ENCODE measurements around the gene KCTD18.

KCTD18 gene

DNA sequence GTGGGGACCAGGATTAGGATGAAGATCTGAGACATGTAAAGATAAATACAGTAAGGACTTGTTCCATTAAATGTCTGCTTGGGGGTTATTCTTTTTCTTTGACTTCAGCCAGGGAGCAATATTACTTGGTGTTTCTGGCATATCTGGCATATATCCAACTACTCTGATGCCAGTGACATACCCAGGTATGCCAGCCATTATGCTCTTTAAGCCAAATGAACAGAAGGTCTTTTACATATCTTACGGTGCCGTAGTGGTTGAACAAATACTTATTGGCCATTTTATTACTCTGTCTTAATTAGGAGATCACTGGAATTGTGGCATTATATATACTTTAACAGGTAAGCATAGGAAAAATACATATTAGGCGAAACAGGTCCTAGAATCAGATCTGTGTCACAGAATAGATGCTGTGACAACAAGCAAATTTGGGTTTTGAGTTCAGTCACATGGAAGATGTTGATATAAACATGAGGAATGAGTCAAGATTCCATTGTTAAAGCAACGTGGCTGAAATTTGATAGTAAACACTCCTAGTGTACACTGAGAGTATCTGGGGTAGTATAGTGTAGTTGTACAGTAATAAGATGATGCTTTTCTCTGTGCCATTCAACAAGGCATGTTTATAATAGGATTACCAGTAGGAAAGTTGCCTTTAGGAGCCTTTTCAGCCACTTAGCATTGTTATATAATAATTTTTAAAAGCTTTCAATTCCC lies 62.6 kb downstream of the KCTD18 start:
- Mint-ChIP-seq H3K27ac (no peak overlapping the region), H3K4me1 (no peaks in the 10 kb centered on the region), H3K27me3 (ENCODE audit: low read depth, poor library complexity) (peaks cover 4% of the 10 kb centered on the region), H3K36me3 (ENCODE audit: low read depth) (peaks cover 20% of the 10 kb centered on the region), H3K9me3 (no peaks in the 10 kb centered on the region), H3K4me3 (no peak overlapping the region)
- TF ChIP-seq, protein P1, sequence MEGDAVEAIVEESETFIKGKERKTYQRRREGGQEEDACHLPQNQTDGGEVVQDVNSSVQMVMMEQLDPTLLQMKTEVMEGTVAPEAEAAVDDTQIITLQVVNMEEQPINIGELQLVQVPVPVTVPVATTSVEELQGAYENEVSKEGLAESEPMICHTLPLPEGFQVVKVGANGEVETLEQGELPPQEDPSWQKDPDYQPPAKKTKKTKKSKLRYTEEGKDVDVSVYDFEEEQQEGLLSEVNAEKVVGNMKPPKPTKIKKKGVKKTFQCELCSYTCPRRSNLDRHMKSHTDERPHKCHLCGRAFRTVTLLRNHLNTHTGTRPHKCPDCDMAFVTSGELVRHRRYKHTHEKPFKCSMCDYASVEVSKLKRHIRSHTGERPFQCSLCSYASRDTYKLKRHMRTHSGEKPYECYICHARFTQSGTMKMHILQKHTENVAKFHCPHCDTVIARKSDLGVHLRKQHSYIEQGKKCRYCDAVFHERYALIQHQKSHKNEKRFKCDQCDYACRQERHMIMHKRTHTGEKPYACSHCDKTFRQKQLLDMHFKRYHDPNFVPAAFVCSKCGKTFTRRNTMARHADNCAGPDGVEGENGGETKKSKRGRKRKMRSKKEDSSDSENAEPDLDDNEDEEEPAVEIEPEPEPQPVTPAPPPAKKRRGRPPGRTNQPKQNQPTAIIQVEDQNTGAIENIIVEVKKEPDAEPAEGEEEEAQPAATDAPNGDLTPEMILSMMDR (IDR thresholded peaks at IDR 0.05): no peak
- no peak for DNase-seq

DNA sequence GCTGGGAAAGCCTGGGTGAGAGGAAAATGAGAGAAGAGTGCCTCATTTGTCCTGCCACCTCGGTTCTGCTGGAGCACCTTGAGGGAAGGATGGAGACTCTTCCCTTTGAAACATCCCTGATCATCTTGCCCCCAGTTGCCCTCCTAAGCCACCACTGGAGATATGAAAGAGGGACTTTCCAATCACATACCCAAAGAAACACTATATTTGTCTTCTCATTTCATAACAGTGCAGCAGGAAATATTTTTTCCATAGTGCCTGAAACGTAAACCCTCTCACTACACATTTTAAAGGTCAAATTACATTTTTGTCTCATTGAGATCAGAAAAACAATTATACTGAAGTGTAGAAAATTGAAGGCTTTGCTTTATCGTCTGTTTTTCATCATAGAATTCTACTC lies 63.3 kb downstream of the KCTD18 start:
- peaks cover 4% of the 10 kb centered on the region for H3K27me3 Mint-ChIP-seq (ENCODE audit: low read depth, poor library complexity)
- DNase-seq: no peak
- H3K27ac Mint-ChIP-seq: no peak overlapping the region
- TF ChIP-seq, protein P1 (IDR thresholded peaks at IDR 0.05): no peak
- H3K4me3 Mint-ChIP-seq: no peak overlapping the region
- peaks cover 21% of the 10 kb centered on the region for H3K36me3 Mint-ChIP-seq (ENCODE audit: low read depth)
- no peaks in the 10 kb centered on the region for H3K4me1 Mint-ChIP-seq
- no peaks in the 10 kb centered on the region for H3K9me3 Mint-ChIP-seq

DNA sequence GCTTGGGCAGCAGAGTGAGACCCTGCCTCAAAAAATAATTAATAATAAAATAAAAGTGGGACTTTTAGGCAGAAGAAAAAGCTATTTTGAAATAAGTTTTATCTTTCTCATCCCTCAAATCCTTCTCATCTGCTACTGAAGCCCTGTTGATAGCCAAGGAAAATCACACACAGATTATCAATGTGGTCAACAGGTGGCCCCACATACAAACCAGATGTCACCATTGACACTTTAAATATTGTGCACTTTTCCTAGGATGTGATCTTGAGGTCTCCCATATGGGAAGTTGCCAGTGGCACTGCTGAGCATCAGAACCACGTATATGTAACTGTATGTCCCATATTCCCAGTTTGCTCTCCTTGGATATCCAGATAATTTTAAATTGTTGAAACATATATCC lies 64.6 kb downstream of the KCTD18 start:
- DNase-seq: no peak
- TF ChIP-seq, protein P1 (IDR thresholded peaks at IDR 0.05): no peak
- Mint-ChIP-seq H3K9me3 (no peaks in the 10 kb centered on the region), H3K27me3 (ENCODE audit: low read depth, poor library complexity) (peaks cover 1% of the 10 kb centered on the region), H3K36me3 (ENCODE audit: low read depth) (peaks cover 20% of the 10 kb centered on the region), H3K4me1 (no peaks in the 10 kb centered on the region), H3K27ac (no peak overlapping the region), H3K4me3 (no peak overlapping the region)

DNA sequence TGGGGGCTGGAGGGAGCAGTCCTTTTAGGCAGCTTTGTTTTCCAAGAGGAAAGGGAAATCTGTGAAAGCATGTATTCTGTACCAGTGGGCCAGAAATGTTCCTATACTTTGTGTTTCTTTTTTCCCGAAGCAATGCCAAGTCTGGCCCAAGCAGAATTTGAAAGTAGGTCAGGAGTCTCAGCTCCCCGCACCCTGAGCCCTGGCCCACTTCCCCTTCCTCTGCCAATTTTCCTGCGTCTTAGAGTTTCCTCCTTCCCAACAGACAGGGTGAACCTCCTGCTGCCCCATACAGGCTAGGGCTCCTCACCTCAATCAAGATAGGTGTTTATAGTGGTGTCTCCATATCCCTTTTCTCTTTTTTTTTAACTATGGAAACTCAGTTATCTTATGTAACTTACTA lies 65.3 kb downstream of the KCTD18 start:
- peaks cover 26% of the 10 kb centered on the region for H3K36me3 Mint-ChIP-seq (ENCODE audit: low read depth)

DNA sequence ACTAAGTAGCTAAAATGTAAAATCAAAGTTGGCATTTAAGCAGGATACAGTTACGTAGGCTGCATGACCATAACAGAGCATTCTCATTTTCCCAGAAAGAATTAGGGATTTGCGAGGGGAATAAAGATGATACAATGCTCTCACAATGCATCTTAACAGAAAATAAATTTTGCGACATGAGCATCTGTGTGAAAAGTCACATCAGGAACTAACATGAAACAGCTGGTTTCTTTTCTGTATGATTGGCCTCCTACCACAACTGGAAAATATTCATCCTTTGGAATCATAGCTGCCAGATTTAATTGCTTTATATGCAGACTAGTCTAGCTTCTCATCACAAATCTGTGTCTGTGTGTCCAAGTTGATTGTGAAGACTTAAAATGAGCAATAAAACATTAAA lies 66.0 kb downstream of the KCTD18 start:
- H3K4me1 Mint-ChIP-seq: no peaks in the 10 kb centered on the region
- H3K4me3 Mint-ChIP-seq: no peak overlapping the region
- H3K27ac Mint-ChIP-seq: no peak overlapping the region
- no peaks in the 10 kb centered on the region for H3K27me3 Mint-ChIP-seq (ENCODE audit: low read depth, poor library complexity)
- no peak for DNase-seq
- TF ChIP-seq, protein P1 (IDR thresholded peaks at IDR 0.05): no peak
- H3K9me3 Mint-ChIP-seq: no peaks in the 10 kb centered on the region
- peaks cover 26% of the 10 kb centered on the region for H3K36me3 Mint-ChIP-seq (ENCODE audit: low read depth)

More for the DNA sequence above, 65.3 kb downstream of the KCTD18 start:
- Mint-ChIP-seq H3K9me3 (no peaks in the 10 kb centered on the region), H3K4me1 (no peaks in the 10 kb centered on the region), H3K27me3 (ENCODE audit: low read depth, poor library complexity) (no peaks in the 10 kb centered on the region), H3K4me3 (no peak overlapping the region), H3K27ac (no peak overlapping the region)
- TF ChIP-seq, protein P1 (IDR thresholded peaks at IDR 0.05): no peak
- no peak for DNase-seq

DNA sequence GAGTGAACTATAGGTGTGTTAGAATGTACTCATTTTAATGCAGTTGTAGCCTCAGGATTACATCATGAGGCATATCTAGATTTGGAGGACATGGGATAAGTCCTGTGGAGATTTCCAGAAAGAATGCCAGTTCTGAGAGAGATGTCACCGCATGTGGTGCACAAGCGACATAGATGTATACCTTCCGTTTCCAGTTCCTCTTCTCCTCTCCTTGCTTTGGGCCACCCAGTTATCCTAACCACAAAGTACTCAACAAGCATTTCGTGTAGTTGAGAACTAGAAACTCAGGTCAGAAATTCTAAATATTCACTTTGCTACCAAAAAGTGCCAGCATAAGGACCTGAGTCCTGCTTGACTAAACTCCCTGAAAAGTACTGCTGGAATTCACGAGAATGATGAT lies 66.5 kb downstream of the KCTD18 start:
- no peaks in the 10 kb centered on the region for H3K27me3 Mint-ChIP-seq (ENCODE audit: low read depth, poor library complexity)
- peaks cover 26% of the 10 kb centered on the region for H3K36me3 Mint-ChIP-seq (ENCODE audit: low read depth)
- no peak overlapping the region for H3K4me3 Mint-ChIP-seq
- no peaks in the 10 kb centered on the region for H3K9me3 Mint-ChIP-seq
- H3K4me1 Mint-ChIP-seq: no peaks in the 10 kb centered on the region
- no peak overlapping the region for H3K27ac Mint-ChIP-seq
- DNase-seq: no peak
- TF ChIP-seq, protein P1 (IDR thresholded peaks at IDR 0.05): no peak

Data from nephron progenitor cell (in vitro differentiated cells).